ENCODE measurements around the gene HOXB1. TPM values are rescaled to one million over a fixed set of nuclear protein-coding genes. Genes with fewer than 3 reads are reported as not detected.

The HOXB1 gene
- total RNA-seq, 1 experiment from 2014 or later: not detected

- H3K4me3 Mint-ChIP-seq (ENCODE audit: unreplicated experiment): no peak overlapping the region
- intact Hi-C loops (cut with micrococcal nuclease; ENCODE audit: unreplicated experiment): no loop called here
- no peak for DNase-seq
- Histone ChIP-seq H3K27me3 (replicated peaks; ENCODE audit: control insufficient read depth, insufficient read depth, low read length) (no peaks in the 10 kb centered on the region), H3K4me3 (ENCODE audit: low read depth, low read length) (no peak overlapping the region), H3K4me1 (peaks cover 17% of the 10 kb centered on the region), H3K36me3 (ENCODE audit: control insufficient read depth, insufficient read depth, low read length) (no peaks in the 10 kb centered on the region), H3K9me3 (no peaks in the 10 kb centered on the region)
- no TSS peak for BruUV-seq (replicated peaks)
- CTCF ChIA-PET: no interaction called here
- H3K9me3 Mint-ChIP-seq (ENCODE audit: unreplicated experiment): no peaks in the 10 kb centered on the region
- no peak overlapping the region for H3K27ac Mint-ChIP-seq (ENCODE audit: unreplicated experiment)
- TF ChIP-seq CTCF (IDR thresholded peaks at IDR 0.05; ENCODE audit: insufficient read depth in 1 of 2, low read depth in 1 of 2, low read length in 1 of 2, severe bottlenecking in 1 of 2, unreplicated experiment in 1 of 2): no peak
- no peaks in the 10 kb centered on the region for H3K36me3 Mint-ChIP-seq (ENCODE audit: insufficient read depth, unreplicated experiment)
- POLR2A ChIA-PET: no interaction called here
- H3K27me3 Mint-ChIP-seq (ENCODE audit: insufficient read depth, unreplicated experiment): no peaks in the 10 kb centered on the region
- H3K4me1 Mint-ChIP-seq (ENCODE audit: low read depth, unreplicated experiment): no peaks in the 10 kb centered on the region
Measured at GRCh38 chr17:48569240-48569582, 38.4 kb upstream of the HOXB1 start.

GRCh38 chr17:48568499-48569239 lies 37.9 kb upstream of the HOXB1 start:
- H3K27ac Mint-ChIP-seq (ENCODE audit: unreplicated experiment): no peak overlapping the region
- H3K9me3 Mint-ChIP-seq (ENCODE audit: unreplicated experiment): no peaks in the 10 kb centered on the region
- Histone ChIP-seq H3K9me3 (no peaks in the 10 kb centered on the region), H3K4me3 (ENCODE audit: low read depth, low read length) (no peak overlapping the region), H3K36me3 (ENCODE audit: control insufficient read depth, insufficient read depth, low read length) (no peaks in the 10 kb centered on the region), H3K27me3 (replicated peaks; ENCODE audit: control insufficient read depth, insufficient read depth, low read length) (no peaks in the 10 kb centered on the region), H3K4me1 (peaks cover 17% of the 10 kb centered on the region)
- no TSS peak for BruUV-seq (replicated peaks)
- H3K4me1 Mint-ChIP-seq (ENCODE audit: low read depth, unreplicated experiment): no peaks in the 10 kb centered on the region
- H3K27me3 Mint-ChIP-seq (ENCODE audit: insufficient read depth, unreplicated experiment): no peaks in the 10 kb centered on the region
- no peaks in the 10 kb centered on the region for H3K36me3 Mint-ChIP-seq (ENCODE audit: insufficient read depth, unreplicated experiment)
- DNase-seq: no peak
- TF ChIP-seq CTCF (IDR thresholded peaks at IDR 0.05; ENCODE audit: insufficient read depth in 1 of 2, low read depth in 1 of 2, low read length in 1 of 2, severe bottlenecking in 1 of 2, unreplicated experiment in 1 of 2): no peak
- intact Hi-C loops (cut with micrococcal nuclease; ENCODE audit: unreplicated experiment): no loop called here
- H3K4me3 Mint-ChIP-seq (ENCODE audit: unreplicated experiment): no peak overlapping the region
- CTCF ChIA-PET: no interaction called here
- POLR2A ChIA-PET: no interaction called here

- H3K36me3 Mint-ChIP-seq (ENCODE audit: insufficient read depth, unreplicated experiment): no peaks in the 10 kb centered on the region
- no peaks in the 10 kb centered on the region for H3K4me1 Mint-ChIP-seq (ENCODE audit: low read depth, unreplicated experiment)
- no peak for TF ChIP-seq CTCF (IDR thresholded peaks at IDR 0.05; ENCODE audit: insufficient read depth in 1 of 2, low read depth in 1 of 2, low read length in 1 of 2, severe bottlenecking in 1 of 2, unreplicated experiment in 1 of 2)
- ChIA-PET CTCF (no interaction called here), POLR2A (no interaction called here)
- H3K27ac Mint-ChIP-seq (ENCODE audit: unreplicated experiment): no peak overlapping the region
- H3K9me3 Mint-ChIP-seq (ENCODE audit: unreplicated experiment): no peaks in the 10 kb centered on the region
- intact Hi-C loops (cut with micrococcal nuclease; ENCODE audit: unreplicated experiment): no loop called here
- Histone ChIP-seq H3K9me3 (no peaks in the 10 kb centered on the region), H3K36me3 (ENCODE audit: control insufficient read depth, insufficient read depth, low read length) (no peaks in the 10 kb centered on the region), H3K4me1 (peaks cover 17% of the 10 kb centered on the region), H3K4me3 (ENCODE audit: low read depth, low read length) (no peak overlapping the region), H3K27me3 (replicated peaks; ENCODE audit: control insufficient read depth, insufficient read depth, low read length) (no peaks in the 10 kb centered on the region)
- no peak overlapping the region for H3K4me3 Mint-ChIP-seq (ENCODE audit: unreplicated experiment)
- no peak for DNase-seq
- BruUV-seq (replicated peaks): no TSS peak
- no peaks in the 10 kb centered on the region for H3K27me3 Mint-ChIP-seq (ENCODE audit: insufficient read depth, unreplicated experiment)
Measured at GRCh38 chr17:48567646-48568354, 37.0 kb upstream of the HOXB1 start.

All from Caco-2 (cell line).